OCI-LY7 (cell line): ENCODE results near the gene MAP3K7. TPM values are rescaled to one million over a fixed set of nuclear protein-coding genes. Genes with fewer than 3 reads are reported as not detected.

Experiments used
- BruUV-seq: library from RNA; stranded (reverse); fragments of 400-500 nt; replicated peaks from 2 replicates; lab custom pipeline; 2021; lab: Mats Ljungman, UMichigan
- CTCF ChIA-PET: fragments of 300-600 bp; sonication (Branson Sonifier 250); formaldehyde crosslinking; loops from one replicate; lab custom pipeline; 2022; ENCODE audit warnings: antibody characterized with exemption; ENCODE audit not compliant: unreplicated experiment; lab: Charles Lee
- POLR2A ChIA-PET: fragments of 300-600 bp; sonication (Branson Sonifier 250); formaldehyde crosslinking; loops from one replicate; lab custom pipeline; 2022; ENCODE audit warnings: antibody characterized with exemption; lab: Charles Lee
- DNase-seq: peaks from one replicate; pipeline ENCODE4 v3.0.0-alpha.2; 2015; ENCODE audit warnings: low spot score
- H2AFZ ChIP-seq: fragments of 200-600 bp; sonication (generic), shearing (Covaris generic); 2 replicates; pipeline ENCODE4 v1.6.1; 2014; ENCODE audit warnings: mild to moderate bottlenecking, antibody characterized with exemption, low read length, moderate library complexity
- H3K27ac ChIP-seq: fragments of 200-600 bp; sonication (generic); 2 replicates; pipeline ENCODE4 v1.5.1; 2014; ENCODE audit warnings: mixed run types, low read depth, mild to moderate bottlenecking, moderate library complexity, low read length, inconsistent platforms; ENCODE audit not compliant: poor library complexity, severe bottlenecking
- H3K36me3 ChIP-seq: fragments of 200-600 bp; sonication (generic); 2 replicates; pipeline ENCODE4 v1.6.1; 2014; ENCODE audit warnings: mild to moderate bottlenecking, antibody characterized with exemption, low read length, moderate library complexity, mixed read lengths; ENCODE audit not compliant: insufficient read depth
- H3K4me1 ChIP-seq: fragments of 200-600 bp; sonication (generic); 2 replicates; pipeline ENCODE4 v1.5.1; 2014; ENCODE audit warnings: mild to moderate bottlenecking, low read length; ENCODE audit not compliant: insufficient read depth, poor library complexity, severe bottlenecking
- H3K4me2 ChIP-seq: fragments of 200-600 bp; sonication (generic); 2 replicates; pipeline ENCODE4 v1.6.1; 2014; ENCODE audit warnings: mild to moderate bottlenecking, low read length
- H3K4me3 ChIP-seq: fragments of 200-600 bp; sonication (generic); 2 replicates; pipeline ENCODE4 v1.5.1; 2014; ENCODE audit warnings: mild to moderate bottlenecking, low read depth, low read length; ENCODE audit not compliant: poor library complexity, severe bottlenecking
- H3K79me2 ChIP-seq: fragments of 200-600 bp; sonication (generic); 2 replicates; pipeline ENCODE4 v1.6.1; 2016; ENCODE audit warnings: low read depth, mild to moderate bottlenecking, low read length, moderate library complexity, mixed read lengths; ENCODE audit not compliant: insufficient read depth
- H3K9me2 ChIP-seq: fragments of 200-600 bp; sonication (generic); 2 replicates; pipeline ENCODE4 v1.6.1; 2016; ENCODE audit warnings: mild to moderate bottlenecking, low read length, mixed read lengths; ENCODE audit not compliant: insufficient read depth
- H3K9me3 ChIP-seq: fragments of 200-600 bp; sonication (generic); 2 replicates; pipeline ENCODE4 v1.6.1; 2014; ENCODE audit warnings: mild to moderate bottlenecking, mixed run types, low read length, mixed read lengths
- H4K20me1 ChIP-seq: fragments of 200-600 bp; sonication (generic); 2 replicates; pipeline ENCODE4 v1.6.1; 2014; ENCODE audit warnings: mild to moderate bottlenecking, antibody characterized with exemption, low read length, moderate library complexity, mixed read lengths; ENCODE audit not compliant: insufficient read depth
- EZH2phosphoT487 ChIP-seq: fragments of 200-600 bp; sonication (generic); IDR thresholded peaks from 2 replicates; pipeline ENCODE4 v1.6.1; 2018; ENCODE audit warnings: low read depth, borderline replicate concordance, mild to moderate bottlenecking, mixed run types, antibody characterized with exemption, low read length, moderate library complexity, mixed read lengths
- intact Hi-C: fragments of 100-400 bp; cut with micrococcal nuclease; formaldehyde crosslinking; loops from one replicate; pipeline ENCODE4 v1.10.0; 2022; ENCODE audit not compliant: unreplicated experiment
- total RNA-seq, 2 experiments: library from RNA; depleted of rRNA in 1 of 2; stranded (reverse); fragments of >200 nt in 1 of 2; shearing (Covaris generic) in 1 of 2; gene quantifications; 2 replicates each; pipeline ENCODE4 v1.2.3, GENCODE V29; 2014 to 2022
- TF ChIP-seq, protein P1 (sequence below): fragments of 200-600 bp; sonication (generic); conservative IDR thresholded peaks from 2 replicates; pipeline ENCODE4 v1.5.1; 2014; ENCODE audit warnings: mild to moderate bottlenecking, antibody characterized with exemption, low read length, moderate library complexity, mixed read lengths

Gene MAP3K7
- total RNA-seq, 2 experiments from 2014 or later: 29.5 to 45.7 TPM

DNA sequence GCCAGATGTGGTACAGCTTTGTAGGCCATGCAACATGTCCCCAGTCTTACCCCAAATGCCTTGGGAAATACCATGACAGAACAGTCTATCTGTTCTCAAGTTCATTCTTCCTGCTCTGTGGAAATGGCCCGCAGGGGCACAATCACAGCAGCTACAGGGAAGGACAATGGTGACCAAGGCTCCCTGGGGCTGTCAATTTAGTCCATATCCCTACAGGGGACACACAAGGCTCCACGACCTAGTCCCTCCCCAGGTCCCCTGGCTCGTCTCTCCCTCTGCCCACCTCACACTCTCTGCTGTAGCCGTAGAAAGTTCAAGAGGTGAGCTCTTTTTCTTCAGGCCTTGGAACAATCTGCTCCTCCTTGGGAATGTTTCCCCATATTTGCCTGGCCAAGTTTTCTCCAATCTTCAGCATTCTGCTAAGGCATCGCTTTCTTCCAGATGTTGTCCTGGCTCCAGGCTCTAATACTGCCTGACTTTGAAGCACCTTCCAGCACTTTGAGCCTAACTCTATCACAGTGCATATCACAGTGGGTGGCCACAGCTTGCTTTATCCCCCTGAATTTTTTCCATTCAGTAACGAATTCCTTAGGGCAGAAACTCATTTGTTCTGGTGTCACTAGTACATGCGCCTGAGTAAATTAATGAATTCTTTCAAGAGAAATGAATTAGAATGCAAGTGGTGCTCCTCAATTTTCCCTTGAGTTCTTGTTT lies 92.6 kb downstream of the MAP3K7 start:
- H4K20me1 ChIP-seq: no peaks in the 10 kb centered on the region
- TF ChIP-seq, protein P1, sequence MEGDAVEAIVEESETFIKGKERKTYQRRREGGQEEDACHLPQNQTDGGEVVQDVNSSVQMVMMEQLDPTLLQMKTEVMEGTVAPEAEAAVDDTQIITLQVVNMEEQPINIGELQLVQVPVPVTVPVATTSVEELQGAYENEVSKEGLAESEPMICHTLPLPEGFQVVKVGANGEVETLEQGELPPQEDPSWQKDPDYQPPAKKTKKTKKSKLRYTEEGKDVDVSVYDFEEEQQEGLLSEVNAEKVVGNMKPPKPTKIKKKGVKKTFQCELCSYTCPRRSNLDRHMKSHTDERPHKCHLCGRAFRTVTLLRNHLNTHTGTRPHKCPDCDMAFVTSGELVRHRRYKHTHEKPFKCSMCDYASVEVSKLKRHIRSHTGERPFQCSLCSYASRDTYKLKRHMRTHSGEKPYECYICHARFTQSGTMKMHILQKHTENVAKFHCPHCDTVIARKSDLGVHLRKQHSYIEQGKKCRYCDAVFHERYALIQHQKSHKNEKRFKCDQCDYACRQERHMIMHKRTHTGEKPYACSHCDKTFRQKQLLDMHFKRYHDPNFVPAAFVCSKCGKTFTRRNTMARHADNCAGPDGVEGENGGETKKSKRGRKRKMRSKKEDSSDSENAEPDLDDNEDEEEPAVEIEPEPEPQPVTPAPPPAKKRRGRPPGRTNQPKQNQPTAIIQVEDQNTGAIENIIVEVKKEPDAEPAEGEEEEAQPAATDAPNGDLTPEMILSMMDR: no peak
- TF ChIP-seq EZH2phosphoT487: no peak
- CTCF ChIA-PET: no interaction called here
- no peak overlapping the region for H2AFZ ChIP-seq
- no peaks in the 10 kb centered on the region for H3K4me1 ChIP-seq
- H3K79me2 ChIP-seq: no peaks in the 10 kb centered on the region
- H3K4me3 ChIP-seq: no peak overlapping the region
- intact Hi-C loops: no loop called here
- POLR2A ChIA-PET: interaction anchor here (0.9 kb wide), 1 partner anchor 23 kb away, joined by 3 read pairs; no protein-coding TSS in a partner anchor
- no peak overlapping the region for H3K4me2 ChIP-seq
- no peak overlapping the region for H3K27ac ChIP-seq
- DNase-seq: no peak
- H3K9me2 ChIP-seq: no peaks in the 10 kb centered on the region
- no TSS peak for BruUV-seq
- H3K36me3 ChIP-seq: no peaks in the 10 kb centered on the region
- no peaks in the 10 kb centered on the region for H3K9me3 ChIP-seq

DNA sequence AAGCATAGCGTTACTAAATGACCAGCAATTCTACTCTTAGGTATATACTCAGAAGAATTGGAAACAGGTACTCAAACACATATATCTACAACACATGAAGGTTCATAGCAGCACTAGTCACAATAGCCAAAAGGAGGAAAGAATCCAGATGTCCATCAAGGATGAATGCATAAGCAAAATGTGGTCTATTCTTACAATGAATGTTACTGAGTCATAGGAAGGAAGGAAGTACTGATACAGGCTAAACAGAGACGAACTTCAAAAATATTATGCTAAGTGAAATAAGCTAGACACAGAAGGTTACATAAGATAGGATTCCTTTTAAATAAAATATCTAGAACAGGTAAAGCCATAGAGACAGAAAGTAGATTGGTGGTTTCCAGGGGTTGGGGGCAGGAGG lies 93.5 kb downstream of the MAP3K7 start:
- ChIA-PET CTCF (interaction anchor here (0.6 kb wide), 1 partner anchor 16 kb away, joined by 4 read pairs; no protein-coding TSS in a partner anchor), POLR2A (no interaction called here)
- no peak overlapping the region for H3K4me3 ChIP-seq

More for the DNA sequence above, 93.5 kb downstream of the MAP3K7 start:
- Histone ChIP-seq H2AFZ (no peak overlapping the region), H3K4me1 (no peaks in the 10 kb centered on the region), H3K79me2 (no peaks in the 10 kb centered on the region), H3K27ac (no peak overlapping the region), H4K20me1 (no peaks in the 10 kb centered on the region), H3K9me3 (no peaks in the 10 kb centered on the region), H3K4me2 (no peak overlapping the region), H3K9me2 (no peaks in the 10 kb centered on the region), H3K36me3 (no peaks in the 10 kb centered on the region)
- DNase-seq: no peak
- no peak for TF ChIP-seq EZH2phosphoT487
- TF ChIP-seq, protein P1: no peak
- intact Hi-C loops: no loop called here
- BruUV-seq: no TSS peak
